Uterus (tissue), 2 donors: Measurements from ENCODE around the gene FMN2.

Experiments used
- CTCF ChIP-seq, 4 experiments: fragments of 200-600 bp in 2 of 4; fragments of 450-650 bp in 2 of 4; sonication (generic) in 2 of 4; IDR thresholded peaks; one replicate each; pipeline ENCODE4 v1.5.1; 2016 to 2019; ENCODE audit warnings: antibody characterized with exemption in 4 of 4, mild to moderate bottlenecking in 2 of 4, moderate library complexity in 1 of 4
- POLR2A ChIP-seq, 2 donors: fragments of 450-650 bp; IDR thresholded peaks; one replicate each; pipeline ENCODE4 v1.6.1; 2016; ENCODE audit warnings: antibody characterized with exemption in 2 of 2, mild to moderate bottlenecking in 1 of 2, moderate library complexity in 1 of 2

- no peak for TF ChIP-seq CTCF (IDR thresholded peaks at IDR 0.05)
- no peak for TF ChIP-seq POLR2A (IDR thresholded peaks at IDR 0.05)
Observed at GRCh38 chr1:240093120-240093961, 1.7 kb downstream of the FMN2 start.
